Measurements from ENCODE around the gene ELF5. TPM values are rescaled to one million over a fixed set of nuclear protein-coding genes. Genes with fewer than 3 reads are reported as not detected.

ELF5 gene
- total RNA-seq, 1 experiment from 2014 or later: 0.11 TPM

DNA sequence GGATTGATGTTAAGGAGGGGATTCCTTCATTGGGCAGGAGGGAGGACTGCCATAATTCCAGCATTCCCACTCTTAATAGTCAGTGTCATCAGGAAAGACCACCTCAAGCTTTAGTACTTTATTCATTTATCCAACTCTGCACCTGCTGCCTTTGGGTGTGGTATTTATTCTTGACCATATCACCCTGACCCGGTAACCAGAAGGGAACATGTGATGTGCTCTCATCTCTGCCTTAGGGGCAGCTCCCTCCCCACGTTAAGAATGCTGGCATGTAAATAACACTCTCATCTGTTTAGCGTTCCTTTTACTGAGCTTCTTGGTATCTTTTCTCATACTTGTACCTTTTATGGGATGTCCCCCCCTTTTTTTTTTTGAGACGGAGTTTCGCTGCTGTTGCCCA is 67.2 kb downstream of the ELF5 start:
- peaks cover 18% of the 10 kb centered on the region for H3K36me3 ChIP-seq (ENCODE audit: low read depth, low read length)
- no peak overlapping the region for H3K27ac ChIP-seq (ENCODE audit: low read length)

DNA sequence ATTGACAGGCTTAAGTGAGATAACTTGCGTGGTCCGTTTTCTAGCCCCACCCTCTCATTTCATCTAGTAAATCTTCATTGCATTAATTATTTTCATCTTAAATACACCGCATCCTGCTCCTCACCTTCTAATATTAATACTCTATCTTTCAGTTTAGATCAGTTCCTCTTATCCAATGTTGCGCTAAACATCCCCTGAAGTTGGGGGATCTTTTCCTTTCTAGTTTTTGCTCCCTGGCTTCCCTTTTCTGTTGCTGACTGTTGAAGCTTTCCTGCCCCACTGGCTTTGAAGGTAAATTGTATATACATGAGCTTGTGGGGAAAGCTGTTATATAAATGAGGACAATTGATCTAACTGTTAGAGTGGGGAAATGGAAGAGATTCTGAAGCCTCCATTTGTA is 67.6 kb downstream of the ELF5 start:
- ATAC-seq: no peak
- Histone ChIP-seq H3K36me3 (ENCODE audit: low read depth, low read length) (peaks cover 13% of the 10 kb centered on the region), H3K27me3 (ENCODE audit: low read length) (no peaks in the 10 kb centered on the region), H4K20me1 (ENCODE audit: low read length) (peaks cover 12% of the 10 kb centered on the region; the same call in 1 of the 2 replicates), H3K9ac (ENCODE audit: low read length) (no peak overlapping the region), H3K79me2 (ENCODE audit: low read length) (peaks cover 63% of the 10 kb centered on the region), H3K27ac (ENCODE audit: low read length) (no peak overlapping the region), H3K4me1 (ENCODE audit: insufficient read depth, low read length) (peaks cover 16% of the 10 kb centered on the region), H3K4me2 (ENCODE audit: low read length) (no peak overlapping the region), H3K9me2 (replicated peaks; ENCODE audit: low read length) (no peaks in the 10 kb centered on the region), H2AFZ (ENCODE audit: low read length) (no peak overlapping the region), H3K9me3 (ENCODE audit: low read length) (no peaks in the 10 kb centered on the region), H3K4me3 (ENCODE audit: low read length) (no peak overlapping the region), H3F3A (ENCODE audit: low read length, unreplicated experiment) (no peaks in the 10 kb centered on the region)
- ChIA-PET POLR2A (ENCODE audit: unreplicated experiment) (interaction anchor here (0.6 to 0.7 kb wide), 2 partner anchors 8 to 20 kb away, joined by 3 to 7 read pairs; no protein-coding TSS in a partner anchor), CTCF (interaction anchor here (0.6 kb wide), 1 partner anchor 67 kb away, joined by 12 read pairs; no protein-coding TSS in a partner anchor)
- no peak for TF ChIP-seq EZH2phosphoT487 (IDR thresholded peaks at IDR 0.05; ENCODE audit: borderline replicate concordance, low read length)
- no peak for TF ChIP-seq CTCF (conservative IDR thresholded peaks at IDR 0.05; ENCODE audit: low read depth, low read length)
- no peak for TF ChIP-seq EZH2 (IDR thresholded peaks at IDR 0.05; ENCODE audit: low read length, unreplicated experiment)
- BruUV-seq (replicated peaks): no TSS peak
- intact Hi-C loops (cut with micrococcal nuclease): no loop called here
- DNase-seq: no peak

More for the DNA sequence above, 67.2 kb downstream of the ELF5 start:
- intact Hi-C loops (cut with micrococcal nuclease): no loop called here
- no peak overlapping the region for H2AFZ ChIP-seq (ENCODE audit: low read length)
- no peaks in the 10 kb centered on the region for H3K9me3 ChIP-seq (ENCODE audit: low read length)
- TF ChIP-seq EZH2phosphoT487 (IDR thresholded peaks at IDR 0.05; ENCODE audit: borderline replicate concordance, low read length): no peak
- TF ChIP-seq CTCF (conservative IDR thresholded peaks at IDR 0.05; ENCODE audit: low read depth, low read length): no peak
- no peak for TF ChIP-seq EZH2 (IDR thresholded peaks at IDR 0.05; ENCODE audit: low read length, unreplicated experiment)
- H3K9me2 ChIP-seq (replicated peaks; ENCODE audit: low read length): no peaks in the 10 kb centered on the region
- DNase-seq (no peak), ATAC-seq (no peak)
- peaks cover 12% of the 10 kb centered on the region; the same call in 1 of the 2 replicates for H4K20me1 ChIP-seq (ENCODE audit: low read length)
- no peak overlapping the region for H3K9ac ChIP-seq (ENCODE audit: low read length)
- H3F3A ChIP-seq (ENCODE audit: low read length, unreplicated experiment): no peaks in the 10 kb centered on the region
- H3K4me1 ChIP-seq (ENCODE audit: insufficient read depth, low read length): peaks cover 16% of the 10 kb centered on the region
- no peaks in the 10 kb centered on the region for H3K27me3 ChIP-seq (ENCODE audit: low read length)
- no peak overlapping the region for H3K4me2 ChIP-seq (ENCODE audit: low read length)
- BruUV-seq (replicated peaks): no TSS peak
- peaks cover 59% of the 10 kb centered on the region for H3K79me2 ChIP-seq (ENCODE audit: low read length)
- ChIA-PET CTCF (no interaction called here), POLR2A (ENCODE audit: unreplicated experiment) (interaction anchor here (0.6 to 0.7 kb wide), 2 partner anchors 8 to 20 kb away, joined by 3 to 7 read pairs; no protein-coding TSS in a partner anchor)
- H3K4me3 ChIP-seq (ENCODE audit: low read length): no peak overlapping the region

DNA sequence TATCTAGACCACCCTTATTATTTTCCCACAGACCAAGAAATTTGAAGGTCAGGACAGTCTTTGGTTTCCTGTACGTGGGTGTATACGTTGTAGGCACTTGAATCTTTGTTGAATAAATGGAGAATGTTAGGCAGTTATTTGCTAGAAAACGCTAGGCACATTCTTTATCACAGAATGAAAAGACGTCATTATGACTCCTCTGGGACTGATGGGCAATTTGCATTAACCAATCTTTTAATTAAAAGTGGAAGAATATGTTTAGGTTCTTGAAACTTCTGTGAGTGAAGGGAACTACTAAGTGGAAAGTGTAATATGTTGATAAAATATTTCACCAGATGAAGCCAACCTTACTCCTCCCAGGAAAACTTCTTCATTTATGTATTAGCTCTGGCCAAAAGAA is 69.2 kb downstream of the ELF5 start:
- Histone ChIP-seq H3K9me2 (replicated peaks; ENCODE audit: low read length) (no peaks in the 10 kb centered on the region), H3K79me2 (ENCODE audit: low read length) (peaks cover 78% of the 10 kb centered on the region), H3F3A (ENCODE audit: low read length, unreplicated experiment) (no peaks in the 10 kb centered on the region), H3K36me3 (ENCODE audit: low read depth, low read length) (no peaks in the 10 kb centered on the region), H3K27ac (ENCODE audit: low read length) (no peak overlapping the region), H3K9ac (ENCODE audit: low read length) (no peak overlapping the region), H2AFZ (ENCODE audit: low read length) (no peak overlapping the region), H3K4me1 (ENCODE audit: insufficient read depth, low read length) (peaks cover 24% of the 10 kb centered on the region), H3K4me2 (ENCODE audit: low read length) (no peak overlapping the region), H3K27me3 (ENCODE audit: low read length) (no peaks in the 10 kb centered on the region), H3K4me3 (ENCODE audit: low read length) (no peak overlapping the region), H3K9me3 (ENCODE audit: low read length) (no peaks in the 10 kb centered on the region), H4K20me1 (ENCODE audit: low read length) (peaks cover 12% of the 10 kb centered on the region; the same call in 1 of the 2 replicates)
- CTCF ChIA-PET: no interaction called here
- DNase-seq (no peak), ATAC-seq (no peak)
- intact Hi-C loops (cut with micrococcal nuclease): no loop called here
- BruUV-seq (replicated peaks): no TSS peak
- no peak for TF ChIP-seq EZH2 (IDR thresholded peaks at IDR 0.05; ENCODE audit: low read length, unreplicated experiment)
- TF ChIP-seq EZH2phosphoT487 (IDR thresholded peaks at IDR 0.05; ENCODE audit: borderline replicate concordance, low read length): no peak
- TF ChIP-seq CTCF (conservative IDR thresholded peaks at IDR 0.05; ENCODE audit: low read depth, low read length): no peak
- POLR2A ChIA-PET (ENCODE audit: unreplicated experiment): no interaction called here
